Esophagus muscularis mucosa (tissue), 4 donors: Measurements from ENCODE around the gene RPS21. TPM values are rescaled to one million over a fixed set of nuclear protein-coding genes. Genes with fewer than 3 reads are reported as not detected.

Experiments
- DNase-seq: peaks from one replicate; pipeline ENCODE4 v3.0.0-alpha.2; 2017; ENCODE audit errors: extremely low spot score
- H3K27ac ChIP-seq, 4 donors: fragments of 200-600 bp; sonication (generic); replicated peaks in 1 of 4; 1 replicate in 3 of 4; 2 replicates in 1 of 4; pipeline ENCODE4 v1.5.1; 2016 to 2019; ENCODE audit warnings: mild to moderate bottlenecking in 1 of 4
- H3K27me3 ChIP-seq, 4 donors: fragments of 200-600 bp; sonication (generic); one replicate each; pipeline versions ENCODE4 v1.5.1 to v1.6.0; 2016 to 2019
- H3K36me3 ChIP-seq, 4 donors: fragments of 200-600 bp; sonication (generic); one replicate each; pipeline ENCODE4 v1.5.1; 2016 to 2019
- H3K4me1 ChIP-seq, 4 donors: fragments of 200-600 bp; sonication (generic); one replicate each; pipeline ENCODE4 v1.5.1; 2016 to 2019
- H3K4me3 ChIP-seq, 4 donors: fragments of 200-600 bp; sonication (generic); 1 replicate in 2 of 4; 2 replicates in 2 of 4; pipeline ENCODE4 v1.5.1; 2016 to 2019; ENCODE audit warnings: mild to moderate bottlenecking in 4 of 4, moderate library complexity in 1 of 4
- H3K9me3 ChIP-seq, 4 donors: fragments of 200-600 bp; sonication (generic); 1 replicate in 3 of 4; 2 replicates in 1 of 4; pipeline ENCODE4 v1.5.1; 2016 to 2019
- CTCF ChIP-seq, 3 experiments: fragments of 200-600 bp in 2 of 3; fragments of 450-650 bp in 1 of 3; sonication (generic) in 2 of 3; IDR thresholded peaks; one replicate each; pipeline ENCODE4 v1.5.1; 2017 to 2019; ENCODE audit warnings: antibody characterized with exemption in 3 of 3, mild to moderate bottlenecking in 2 of 3, moderate library complexity in 1 of 3
- EP300 ChIP-seq: sonication (generic); formaldehyde crosslinking; IDR thresholded peaks from one replicate; pipeline ENCODE4 v1.6.1; 2017; ENCODE audit warnings: antibody characterized with exemption
- POLR2A ChIP-seq: fragments of 450-650 bp; IDR thresholded peaks from one replicate; pipeline ENCODE4 v1.6.1; 2017; ENCODE audit warnings: antibody characterized with exemption, moderate library complexity, mild to moderate bottlenecking, low read depth
- POLR2AphosphoS5 ChIP-seq, 2 donors: sonication (generic); formaldehyde crosslinking; IDR thresholded peaks; one replicate each; pipeline ENCODE4 v1.6.1; 2017; ENCODE audit warnings: antibody characterized with exemption in 2 of 2
- WGBS: methylation state at CpG from one replicate; pipeline ENCODE4 v1.1.5; 2018; 5-methylcytosine and 5-hydroxymethylcytosine counted together
- intact Hi-C: fragments of 100-400 bp; cut with DNase I; formaldehyde crosslinking; loops from one replicate; pipeline ENCODE4 v1.15.1; 2023
- total RNA-seq, 4 donors: library from RNA; depleted of rRNA; stranded (reverse); fragments of >200 nt; gene quantifications; one replicate each; pipeline versions ENCODE4 v1.1.0 to v1.2.1, GENCODE V29; 2016

The RPS21 gene
- total RNA-seq, 4 donors from 2014 or later: 581 to 2,787 (median 1,391) TPM

- peaks cover 86 to 97% (median 96%) of the 10 kb centered on the region in 4 donors for H3K4me1 ChIP-seq
- H3K4me3 ChIP-seq: no peak overlapping the region
- H3K27ac ChIP-seq: peak overlapping the region; percentile 93 to 97 (median 94)
- H3K27me3 ChIP-seq: no peaks in the 10 kb centered on the region
- H3K9me3 ChIP-seq: no peaks in the 10 kb centered on the region
- TF ChIP-seq POLR2AphosphoS5 (IDR thresholded peaks at IDR 0.05) (no peak), POLR2A (no peak), EP300 (no peak), CTCF (IDR thresholded peaks at IDR 0.05) (no peak)
- intact Hi-C loops: no loop called here
- H3K36me3 ChIP-seq: peaks cover 0 to 14% (median 9%) of the 10 kb centered on the region in 4 donors
- DNase-seq: no peak
- 79% methylated on average over 20 of the region's 34 CpGs for WGBS
Observed at GRCh38 chr20:62361799-62362589, 24.9 kb upstream of the RPS21 start.

DNA sequence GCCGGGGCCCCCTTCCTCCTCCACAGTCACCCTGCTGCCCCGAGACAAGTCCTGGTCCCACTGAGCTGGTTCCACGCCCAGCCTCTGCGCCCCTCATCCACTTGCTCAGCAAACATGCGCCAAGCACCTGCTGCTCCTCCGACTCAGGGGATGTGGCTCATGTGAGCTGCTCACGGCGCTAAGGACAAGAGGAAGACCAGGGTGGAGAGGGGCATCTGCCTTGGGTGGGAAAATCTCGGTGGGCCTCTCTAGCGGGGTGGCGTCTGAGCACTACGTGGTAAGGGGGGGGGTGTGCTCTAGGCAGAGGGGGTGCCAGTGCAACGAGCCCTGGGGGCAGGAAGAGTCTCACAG is 24.3 kb upstream of the RPS21 start:
- peaks cover 0 to 14% (median 9%) of the 10 kb centered on the region in 4 donors for H3K36me3 ChIP-seq
- intact Hi-C loops: no loop called here
- WGBS: 59% methylated on average over 13 of the region's 13 CpGs
- H3K27me3 ChIP-seq: no peaks in the 10 kb centered on the region
- TF ChIP-seq CTCF (IDR thresholded peaks at IDR 0.05) (no peak), EP300 (no peak), POLR2AphosphoS5 (IDR thresholded peaks at IDR 0.05) (no peak), POLR2A (no peak)
- H3K4me1 ChIP-seq: peaks cover 83 to 97% (median 94%) of the 10 kb centered on the region in 4 donors
- no peak for DNase-seq
- peak overlapping the region; percentile 93 to 97 (median 94) for H3K27ac ChIP-seq
- H3K4me3 ChIP-seq: no peak overlapping the region
- no peaks in the 10 kb centered on the region for H3K9me3 ChIP-seq

GRCh38 chr20:62362991-62363919 is 23.6 kb upstream of the RPS21 start:
- Histone ChIP-seq H3K4me3 (peak overlapping the region in 2 of 4 donors; percentile 87 to 90), H3K4me1 (peaks cover 83 to 97% (median 94%) of the 10 kb centered on the region in 4 donors), H3K27ac (peak overlapping the region; percentile 93 to 97 (median 94)), H3K9me3 (no peaks in the 10 kb centered on the region), H3K36me3 (peaks cover 0 to 14% (median 9%) of the 10 kb centered on the region in 4 donors), H3K27me3 (no peaks in the 10 kb centered on the region)
- intact Hi-C loops: no loop called here
- WGBS: 61% methylated on average over 12 of the region's 20 CpGs
- no peak for DNase-seq
- TF ChIP-seq CTCF (IDR thresholded peaks at IDR 0.05) (peak in 1 of 3 experiments; percentile 8), POLR2A (no peak)

- H3K27me3 ChIP-seq: no peaks in the 10 kb centered on the region
- H3K4me1 ChIP-seq: peaks cover 83 to 97% (median 94%) of the 10 kb centered on the region in 4 donors
- H3K9me3 ChIP-seq: no peaks in the 10 kb centered on the region
- no peak for DNase-seq
- peak overlapping the region; percentile 93 to 97 (median 94) for H3K27ac ChIP-seq
- intact Hi-C loops: no loop called here
- peaks cover 0 to 14% (median 9%) of the 10 kb centered on the region in 4 donors for H3K36me3 ChIP-seq
- WGBS: 68% methylated on average over 21 of the region's 22 CpGs
- TF ChIP-seq POLR2AphosphoS5 (IDR thresholded peaks at IDR 0.05) (no peak), POLR2A (no peak), CTCF (IDR thresholded peaks at IDR 0.05) (no peak), EP300 (no peak)
- peak overlapping the region; percentile 72 to 96 (median 88) for H3K4me3 ChIP-seq
Observed at GRCh38 chr20:62363920-62364851, 22.7 kb upstream of the RPS21 start.
